ENCODE results near the gene HDAC3.

Gene HDAC3

GRCh38 chr5:141672841-141673813 lies 36.5 kb upstream of the HDAC3 start:
- Histone ChIP-seq H3K27me3 (ENCODE audit: control insufficient read depth, insufficient read depth, low read length) (no peaks in the 10 kb centered on the region), H3K9me3 (ENCODE audit: control insufficient read depth, insufficient read depth, low read length) (no peaks in the 10 kb centered on the region), H3K4me3 (ENCODE audit: low read depth, low read length) (no peak overlapping the region), H3K9ac (ENCODE audit: low read depth, low read length) (no peak overlapping the region), H3K4me1 (ENCODE audit: control insufficient read depth, insufficient read depth, low read length) (peaks cover 17% of the 10 kb centered on the region), H3K27ac (ENCODE audit: low read depth, low read length) (peak overlapping the region; percentile 36), H3K36me3 (ENCODE audit: control insufficient read depth, insufficient read depth, low read length) (peaks cover 42% of the 10 kb centered on the region)

GRCh38 chr5:141672071-141672840 lies 35.6 kb upstream of the HDAC3 start:
- Histone ChIP-seq H3K27ac (ENCODE audit: low read depth, low read length) (no peak overlapping the region), H3K27me3 (ENCODE audit: control insufficient read depth, insufficient read depth, low read length) (no peaks in the 10 kb centered on the region), H3K36me3 (ENCODE audit: control insufficient read depth, insufficient read depth, low read length) (peaks cover 42% of the 10 kb centered on the region), H3K4me1 (ENCODE audit: control insufficient read depth, insufficient read depth, low read length) (peaks cover 17% of the 10 kb centered on the region), H3K9me3 (ENCODE audit: control insufficient read depth, insufficient read depth, low read length) (no peaks in the 10 kb centered on the region), H3K9ac (ENCODE audit: low read depth, low read length) (no peak overlapping the region), H3K4me3 (ENCODE audit: low read depth, low read length) (no peak overlapping the region)

DNA sequence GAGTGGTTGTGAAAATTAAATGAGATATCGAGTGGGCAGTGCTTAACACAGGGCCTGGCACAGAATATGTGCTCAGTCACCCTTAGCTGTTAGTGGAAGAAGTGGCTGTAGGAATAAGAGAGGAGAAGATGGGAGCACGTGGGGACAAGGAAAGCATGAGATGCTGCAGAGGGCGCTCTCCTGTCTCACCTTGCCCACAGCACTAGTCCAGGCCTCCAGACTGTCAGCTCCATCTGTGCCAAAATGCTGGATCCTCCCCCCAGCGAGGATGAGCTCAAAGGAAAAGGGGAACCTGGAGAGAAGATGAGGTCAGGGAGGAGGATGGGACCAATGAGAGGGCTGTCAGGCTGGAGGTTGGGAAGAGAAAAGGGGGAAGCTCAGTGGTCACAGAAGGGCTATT lies 32.9 kb upstream of the HDAC3 start:
- H3K27ac ChIP-seq (ENCODE audit: low read depth, low read length) = no peak overlapping the region
- H3K4me1 ChIP-seq (ENCODE audit: control insufficient read depth, insufficient read depth, low read length) = peaks cover 12% of the 10 kb centered on the region
- H3K9ac ChIP-seq (ENCODE audit: low read depth, low read length) = no peak overlapping the region
- peaks cover 43% of the 10 kb centered on the region for H3K36me3 ChIP-seq (ENCODE audit: control insufficient read depth, insufficient read depth, low read length)
- no peak overlapping the region for H3K4me3 ChIP-seq (ENCODE audit: low read depth, low read length)
- no peaks in the 10 kb centered on the region for H3K9me3 ChIP-seq (ENCODE audit: control insufficient read depth, insufficient read depth, low read length)
- H3K27me3 ChIP-seq (ENCODE audit: control insufficient read depth, insufficient read depth, low read length) = no peaks in the 10 kb centered on the region

DNA sequence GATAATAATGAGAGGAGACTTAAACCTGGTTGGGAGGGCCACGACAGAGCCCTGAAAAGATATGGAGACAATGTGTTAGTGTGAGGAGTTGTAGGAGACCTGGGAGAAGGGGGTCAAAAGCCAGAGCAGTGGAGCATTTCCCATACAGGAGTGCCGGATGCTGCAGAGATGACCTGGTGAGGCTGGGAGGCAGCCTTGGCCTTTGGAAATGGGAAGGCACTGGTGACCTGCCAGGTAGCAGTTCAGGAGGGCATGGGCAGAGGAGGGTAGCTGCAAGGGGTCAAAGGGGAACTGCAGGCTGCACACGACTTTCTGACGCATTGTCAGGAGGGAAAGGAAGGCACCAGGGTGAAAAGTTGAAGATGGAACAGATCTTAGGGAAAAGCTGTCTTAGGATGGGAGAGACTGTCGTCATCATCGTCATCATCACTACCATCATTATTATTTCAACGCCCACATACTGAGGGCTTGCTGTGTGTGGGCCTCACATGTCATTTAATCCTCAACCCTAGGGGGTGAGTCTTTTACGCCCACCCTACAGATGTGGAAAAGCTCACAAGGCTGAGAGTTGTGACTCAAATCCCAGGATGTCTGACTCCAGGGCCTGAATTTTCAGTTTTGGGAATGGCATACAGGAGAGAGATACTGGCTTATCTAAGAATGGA lies 32.1 kb upstream of the HDAC3 start:
- no peak overlapping the region for H3K4me3 ChIP-seq (ENCODE audit: low read depth, low read length)
- H3K27me3 ChIP-seq (ENCODE audit: control insufficient read depth, insufficient read depth, low read length) = no peaks in the 10 kb centered on the region
- no peaks in the 10 kb centered on the region for H3K9me3 ChIP-seq (ENCODE audit: control insufficient read depth, insufficient read depth, low read length)
- peaks cover 9% of the 10 kb centered on the region for H3K4me1 ChIP-seq (ENCODE audit: control insufficient read depth, insufficient read depth, low read length)
- peaks cover 49% of the 10 kb centered on the region for H3K36me3 ChIP-seq (ENCODE audit: control insufficient read depth, insufficient read depth, low read length)
- no peak overlapping the region for H3K27ac ChIP-seq (ENCODE audit: low read depth, low read length)
- no peak overlapping the region for H3K9ac ChIP-seq (ENCODE audit: low read depth, low read length)

DNA sequence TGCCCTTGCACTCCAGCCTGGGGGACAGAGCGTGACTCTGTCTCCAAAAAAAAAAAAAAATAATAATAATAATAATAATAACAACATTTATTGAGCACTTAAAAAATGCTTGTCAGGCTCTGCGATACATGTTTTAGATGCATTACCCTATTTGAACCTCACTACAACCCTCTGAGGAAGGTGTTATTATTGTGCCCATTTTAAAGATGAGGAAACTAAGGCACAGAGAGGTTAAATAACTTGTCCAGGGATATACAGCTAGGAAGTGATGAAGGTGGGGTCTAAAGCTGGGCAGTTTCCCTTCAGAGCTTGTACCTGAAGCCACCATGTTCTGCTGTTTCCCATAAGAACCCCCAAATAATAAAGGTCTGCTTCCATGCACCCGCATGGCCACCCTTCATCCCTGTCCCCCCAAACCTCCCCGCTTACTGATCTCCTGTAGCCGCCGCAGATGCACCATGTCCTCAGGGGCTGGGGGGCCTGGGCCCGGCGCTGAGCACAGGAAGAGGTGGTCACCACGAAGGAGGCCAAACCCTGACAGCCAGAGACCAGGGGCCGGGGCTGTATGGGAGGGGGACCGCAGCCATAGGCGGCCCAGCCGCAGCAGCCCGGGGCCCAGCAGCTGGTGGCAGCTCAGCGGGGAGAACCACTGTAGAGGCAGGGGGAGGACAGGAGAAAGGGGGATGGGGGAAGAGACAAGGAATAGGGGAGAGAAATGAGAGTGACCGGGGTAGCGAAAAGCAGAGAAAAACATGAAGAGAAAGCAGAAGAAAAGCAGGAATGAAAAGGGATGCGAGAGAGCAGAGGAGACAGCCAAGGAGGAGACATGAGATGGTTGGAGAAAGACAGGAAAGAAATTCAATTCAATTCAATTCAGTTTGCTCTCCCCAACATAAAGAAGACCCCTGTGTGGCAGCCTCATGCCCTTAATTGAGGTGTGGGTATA lies 29.6 kb upstream of the HDAC3 start:
- H3K27me3 ChIP-seq (ENCODE audit: control insufficient read depth, insufficient read depth, low read length) = no peaks in the 10 kb centered on the region
- H3K4me1 ChIP-seq (ENCODE audit: control insufficient read depth, insufficient read depth, low read length) = 0 out of 2 replicates have a peak, but pooled peaks cover 3% of the 10 kb centered on the region
- H3K9ac ChIP-seq (ENCODE audit: low read depth, low read length) = no peak overlapping the region
- H3K4me3 ChIP-seq (ENCODE audit: low read depth, low read length) = no peak overlapping the region
- H3K9me3 ChIP-seq (ENCODE audit: control insufficient read depth, insufficient read depth, low read length) = no peaks in the 10 kb centered on the region
- peaks cover 50% of the 10 kb centered on the region for H3K36me3 ChIP-seq (ENCODE audit: control insufficient read depth, insufficient read depth, low read length)
- no peak overlapping the region for H3K27ac ChIP-seq (ENCODE audit: low read depth, low read length)

DNA sequence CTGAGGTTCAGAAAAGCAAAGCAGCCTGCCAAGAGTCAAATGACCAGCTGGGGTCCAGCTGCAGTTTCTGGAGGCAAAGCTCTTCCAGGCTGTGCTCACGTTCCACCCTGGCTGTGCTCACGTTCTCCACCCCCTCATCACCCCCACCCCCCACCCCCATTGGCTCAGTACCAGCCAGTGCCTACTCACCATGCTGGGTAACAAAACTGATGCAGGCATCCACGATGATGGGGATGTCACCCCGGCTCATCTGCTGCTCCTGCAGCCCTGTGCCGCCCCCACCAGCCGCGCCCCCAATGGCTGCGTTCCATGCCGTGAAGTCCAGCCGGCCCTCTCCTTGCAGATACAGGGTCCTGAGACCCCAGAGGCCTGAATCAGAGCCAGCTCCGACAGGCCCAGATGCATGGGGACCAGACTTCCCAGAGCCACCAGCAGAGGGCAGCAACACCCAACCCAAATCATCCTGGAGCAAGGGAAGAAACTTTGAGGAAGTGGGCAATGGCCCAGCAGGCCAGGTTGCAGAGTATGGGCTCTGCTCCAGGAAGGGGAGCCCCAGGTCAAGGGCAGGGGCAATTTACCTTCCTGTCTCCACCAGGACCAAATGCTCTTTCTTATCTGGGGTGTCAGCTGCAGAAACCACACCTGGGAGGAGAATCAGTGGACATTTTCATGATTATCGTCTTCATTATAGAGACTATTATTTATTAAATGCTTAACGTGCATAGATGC lies 28.2 kb upstream of the HDAC3 start:
- H3K27me3 ChIP-seq (ENCODE audit: control insufficient read depth, insufficient read depth, low read length) = no peaks in the 10 kb centered on the region
- H3K27ac ChIP-seq (ENCODE audit: low read depth, low read length) = no peak overlapping the region
- H3K4me1 ChIP-seq (ENCODE audit: control insufficient read depth, insufficient read depth, low read length) = 0 out of 2 replicates have a peak, but pooled peaks cover 3% of the 10 kb centered on the region
- peaks cover 43% of the 10 kb centered on the region for H3K36me3 ChIP-seq (ENCODE audit: control insufficient read depth, insufficient read depth, low read length)
- no peak overlapping the region for H3K9ac ChIP-seq (ENCODE audit: low read depth, low read length)
- no peaks in the 10 kb centered on the region for H3K9me3 ChIP-seq (ENCODE audit: control insufficient read depth, insufficient read depth, low read length)
- H3K4me3 ChIP-seq (ENCODE audit: low read depth, low read length) = no peak overlapping the region

DNA sequence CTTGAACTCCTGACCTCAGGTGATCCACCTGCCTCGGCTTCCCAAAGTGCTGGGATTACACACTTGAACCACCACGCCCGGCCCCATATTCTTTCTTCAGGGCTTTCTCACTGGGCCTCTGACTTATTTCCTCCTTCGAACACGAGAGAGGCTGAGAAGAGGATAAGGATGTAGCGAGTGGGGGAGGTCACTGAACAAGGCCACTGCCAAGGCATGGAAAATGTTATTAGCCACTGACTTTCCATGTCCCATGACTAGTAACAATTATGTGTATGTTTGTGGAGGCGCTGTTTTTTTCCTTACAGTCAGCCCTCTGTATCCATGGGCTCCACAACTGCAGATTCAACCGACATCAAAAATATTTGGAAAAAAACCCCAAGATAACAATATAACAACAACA lies 26.9 kb upstream of the HDAC3 start:
- no peak overlapping the region for H3K9ac ChIP-seq (ENCODE audit: low read depth, low read length)
- no peak overlapping the region for H3K27ac ChIP-seq (ENCODE audit: low read depth, low read length)
- H3K4me1 ChIP-seq (ENCODE audit: control insufficient read depth, insufficient read depth, low read length) = 0 out of 2 replicates have a peak, but pooled peaks cover 3% of the 10 kb centered on the region
- no peaks in the 10 kb centered on the region for H3K9me3 ChIP-seq (ENCODE audit: control insufficient read depth, insufficient read depth, low read length)
- H3K27me3 ChIP-seq (ENCODE audit: control insufficient read depth, insufficient read depth, low read length) = no peaks in the 10 kb centered on the region
- H3K4me3 ChIP-seq (ENCODE audit: low read depth, low read length) = no peak overlapping the region
- H3K36me3 ChIP-seq (ENCODE audit: control insufficient read depth, insufficient read depth, low read length) = peaks cover 43% of the 10 kb centered on the region

DNA sequence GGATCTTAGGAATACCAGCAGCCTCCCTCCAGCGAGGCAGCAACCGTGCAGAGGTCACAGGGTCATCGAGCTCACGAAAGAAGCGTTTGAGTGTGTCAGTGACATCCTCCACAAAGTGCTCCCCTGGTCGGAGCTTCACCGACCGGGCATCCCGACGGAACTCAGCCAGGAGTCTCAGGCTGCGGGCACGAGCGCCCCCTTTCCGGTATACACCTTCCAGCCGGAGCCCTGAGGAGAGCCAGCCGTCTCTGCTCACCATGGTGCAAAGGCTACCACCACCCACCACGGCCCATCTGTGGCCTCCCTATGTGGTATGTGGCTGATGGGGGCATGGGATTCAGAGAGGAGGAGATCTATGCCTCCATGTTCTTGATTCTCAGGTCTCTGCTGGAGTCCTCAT lies 25.4 kb upstream of the HDAC3 start:
- no peak overlapping the region for H3K4me3 ChIP-seq (ENCODE audit: low read depth, low read length)
- H3K27me3 ChIP-seq (ENCODE audit: control insufficient read depth, insufficient read depth, low read length) = no peaks in the 10 kb centered on the region
- no peak overlapping the region for H3K27ac ChIP-seq (ENCODE audit: low read depth, low read length)
- 0 out of 2 replicates have a peak, but pooled peaks cover 3% of the 10 kb centered on the region for H3K4me1 ChIP-seq (ENCODE audit: control insufficient read depth, insufficient read depth, low read length)
- H3K9ac ChIP-seq (ENCODE audit: low read depth, low read length) = no peak overlapping the region
- no peaks in the 10 kb centered on the region for H3K9me3 ChIP-seq (ENCODE audit: control insufficient read depth, insufficient read depth, low read length)
- H3K36me3 ChIP-seq (ENCODE audit: control insufficient read depth, insufficient read depth, low read length) = peaks cover 52% of the 10 kb centered on the region

DNA sequence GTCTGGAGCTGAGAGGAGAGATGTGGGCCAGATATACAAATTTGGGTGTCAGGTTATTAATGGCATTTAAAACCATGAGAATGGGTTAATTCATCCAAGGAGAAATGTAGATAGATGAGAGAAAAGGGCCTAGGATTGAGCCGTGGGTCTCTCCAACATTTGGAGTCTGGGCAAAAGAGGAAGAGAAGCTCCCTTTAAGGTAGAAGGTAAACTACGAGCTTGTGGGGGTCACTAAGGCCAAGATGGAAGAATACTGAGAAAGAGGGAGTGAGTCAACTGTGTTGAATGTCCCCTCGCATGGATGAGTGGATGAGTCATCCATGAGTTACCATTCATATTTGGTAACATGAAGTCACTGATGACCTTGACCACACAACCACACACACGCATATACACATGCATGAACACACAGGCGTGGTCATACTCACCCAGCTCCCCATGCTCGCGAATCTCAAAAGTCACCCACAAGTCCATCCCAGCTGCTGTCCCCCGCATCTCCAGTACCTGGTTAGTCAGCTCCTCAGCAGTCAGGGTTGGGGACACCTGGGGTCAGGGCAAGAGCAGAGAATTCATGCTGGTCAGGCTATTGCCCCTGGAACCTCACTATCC lies 21.4 kb upstream of the HDAC3 start:
- no peaks in the 10 kb centered on the region for H3K27me3 ChIP-seq (ENCODE audit: control insufficient read depth, insufficient read depth, low read length)
- no peaks in the 10 kb centered on the region for H3K4me1 ChIP-seq (ENCODE audit: control insufficient read depth, insufficient read depth, low read length)
- H3K9ac ChIP-seq (ENCODE audit: low read depth, low read length) = no peak overlapping the region
- H3K27ac ChIP-seq (ENCODE audit: low read depth, low read length) = no peak overlapping the region
- H3K4me3 ChIP-seq (ENCODE audit: low read depth, low read length) = no peak overlapping the region
- H3K36me3 ChIP-seq (ENCODE audit: control insufficient read depth, insufficient read depth, low read length) = peaks cover 76% of the 10 kb centered on the region
- H3K9me3 ChIP-seq (ENCODE audit: control insufficient read depth, insufficient read depth, low read length) = no peaks in the 10 kb centered on the region

Measured in HUES48 (cell line).